HepG2 (cell line): ENCODE data around the gene PSMB10. TPM values are rescaled to one million over a fixed set of nuclear protein-coding genes. Genes with fewer than 3 reads are reported as not detected.

Source experiments
- KMT2B ChIP-seq: IDR thresholded peaks from 2 replicates; pipeline ENCODE4 v1.6.1; 2016; ENCODE audit warnings: missing genetic modification reagents, missing compliant biosample characterization
- MAFK ChIP-seq, 2 experiments: IDR thresholded peaks in 1 of 2; conservative IDR thresholded peaks in 1 of 2; 2 replicates each; pipeline ENCODE4 v1.6.1; 2011; ENCODE audit warnings: improper control_type of control experiment in 2 of 2, low read length in 2 of 2
- MXD4 ChIP-seq: IDR thresholded peaks from 2 replicates; pipeline ENCODE4 v1.6.1; 2016; ENCODE audit warnings: mild to moderate bottlenecking, missing biosample characterization, missing genetic modification reagents
- MXI1 ChIP-seq: IDR thresholded peaks from 3 replicates; pipeline ENCODE4 v1.6.1; 2012; ENCODE audit warnings: low read depth, low read length, inconsistent platforms, borderline replicate concordance
- PHF21A ChIP-seq: sonication (generic); formaldehyde crosslinking; IDR thresholded peaks from 2 replicates; pipeline ENCODE4 v1.5.0; 2020; ENCODE audit warnings: mild to moderate bottlenecking, missing genetic modification reagents
- POLR2A ChIP-seq, 2 experiments: IDR thresholded peaks; 2 replicates each; pipeline ENCODE4 v1.6.1; 2011; ENCODE audit warnings: low read depth in 2 of 2, low read length in 2 of 2, mild to moderate bottlenecking in 1 of 2, moderate library complexity in 1 of 2; ENCODE audit not compliant: insufficient read depth in 1 of 2
- SOX6 ChIP-seq, 2 experiments: fragments of 450-650 bp in 1 of 2; sonication (generic) in 1 of 2; formaldehyde crosslinking in 1 of 2; IDR thresholded peaks; 2 replicates each; pipeline versions ENCODE4 v1.4.0 to v1.6.1; 2017 to 2020; ENCODE audit warnings: antibody characterized with exemption in 1 of 2, mild to moderate bottlenecking in 1 of 2, missing genetic modification reagents in 1 of 2
- SP2 ChIP-seq: sonication (generic); formaldehyde crosslinking; IDR thresholded peaks from 2 replicates; pipeline ENCODE4 v1.5.1; 2020; ENCODE audit warnings: mild to moderate bottlenecking, missing genetic modification reagents
- THAP11 ChIP-seq: IDR thresholded peaks from 2 replicates; pipeline ENCODE4 v1.6.1; 2016; ENCODE audit warnings: missing biosample characterization, missing genetic modification reagents
- ZBTB1 ChIP-seq: sonication (generic); formaldehyde crosslinking; IDR thresholded peaks from 2 replicates; pipeline ENCODE4 v1.4.0; 2020; ENCODE audit warnings: missing genetic modification reagents, borderline replicate concordance
- ZC3H4 ChIP-seq: sonication (generic); formaldehyde crosslinking; IDR thresholded peaks from 2 replicates; pipeline ENCODE4 v1.4.0; 2020; ENCODE audit warnings: missing genetic modification reagents, borderline replicate concordance
- ZFP41 ChIP-seq: sonication (generic); formaldehyde crosslinking; IDR thresholded peaks from 2 replicates; pipeline ENCODE4 v1.4.0; 2020; ENCODE audit warnings: mild to moderate bottlenecking, missing genetic modification reagents, borderline replicate concordance
- ZKSCAN5 ChIP-seq: sonication (generic); formaldehyde crosslinking; IDR thresholded peaks from 2 replicates; pipeline ENCODE4 v1.5.1; 2020; ENCODE audit warnings: mild to moderate bottlenecking, missing genetic modification reagents
- ZNF251 ChIP-seq: sonication (generic); formaldehyde crosslinking; IDR thresholded peaks from 2 replicates; pipeline ENCODE4 v1.9.0; 2021; ENCODE audit warnings: mild to moderate bottlenecking, missing genetic modification reagents
- ZSCAN21 ChIP-seq: sonication (generic); formaldehyde crosslinking; IDR thresholded peaks from 2 replicates; pipeline ENCODE4 v1.8.0; 2022; ENCODE audit warnings: mild to moderate bottlenecking, missing genetic modification reagents, moderate library complexity, borderline replicate concordance
- polyA plus RNA-seq, 8 experiments: library from polyadenylated mRNA; depleted of rRNA in 3 of 8; stranded (reverse) in 7 of 8; unstranded in 1 of 8; fragments of >200 nt; fragmentation: Illumina TruSeq in 4 of 8; extraction: Trizol in 4 of 8; gene quantifications; 2 replicates each; pipeline versions ENCODE4 v1.2.1 to v1.2.3, GENCODE V29; 2011 to 2016; ENCODE audit warnings: low read depth in 4 of 8, missing spikeins in 1 of 8, mixed read lengths in 1 of 8; ENCODE audit not compliant: insufficient read depth in 1 of 8
- total RNA-seq, 5 experiments: library from RNA; depleted of rRNA; stranded (reverse); fragments of >200 nt; fragmentation: Illumina TruSeq; extraction: Trizol; gene quantifications; 2 replicates each; pipeline ENCODE4 v1.2.3, GENCODE V29; 2016; ENCODE audit warnings: low read depth in 1 of 5
- TF ChIP-seq, protein P1 (sequence below): sonication (generic); formaldehyde crosslinking; IDR thresholded peaks from 2 replicates; pipeline ENCODE4 v1.4.0; 2020; ENCODE audit warnings: mild to moderate bottlenecking, missing genetic modification reagents
- TF ChIP-seq, protein P2 (sequence below): sonication (generic); formaldehyde crosslinking; IDR thresholded peaks from 2 replicates; pipeline ENCODE4 v1.4.0; 2020; ENCODE audit warnings: missing genetic modification reagents, mild to moderate bottlenecking, borderline replicate concordance
- TF ChIP-seq, protein P3 (sequence below): sonication (generic); formaldehyde crosslinking; IDR thresholded peaks from 2 replicates; pipeline ENCODE4 v1.8.0; 2022; ENCODE audit warnings: missing genetic modification reagents, mild to moderate bottlenecking, moderate library complexity, borderline replicate concordance

The PSMB10 gene
- total and polyA plus RNA-seq, 2 of the 13 experiments (the other 11 are each of a cell fraction or from before 2014, with no cell fraction given) = 12.7 to 65.9 TPM

DNA sequence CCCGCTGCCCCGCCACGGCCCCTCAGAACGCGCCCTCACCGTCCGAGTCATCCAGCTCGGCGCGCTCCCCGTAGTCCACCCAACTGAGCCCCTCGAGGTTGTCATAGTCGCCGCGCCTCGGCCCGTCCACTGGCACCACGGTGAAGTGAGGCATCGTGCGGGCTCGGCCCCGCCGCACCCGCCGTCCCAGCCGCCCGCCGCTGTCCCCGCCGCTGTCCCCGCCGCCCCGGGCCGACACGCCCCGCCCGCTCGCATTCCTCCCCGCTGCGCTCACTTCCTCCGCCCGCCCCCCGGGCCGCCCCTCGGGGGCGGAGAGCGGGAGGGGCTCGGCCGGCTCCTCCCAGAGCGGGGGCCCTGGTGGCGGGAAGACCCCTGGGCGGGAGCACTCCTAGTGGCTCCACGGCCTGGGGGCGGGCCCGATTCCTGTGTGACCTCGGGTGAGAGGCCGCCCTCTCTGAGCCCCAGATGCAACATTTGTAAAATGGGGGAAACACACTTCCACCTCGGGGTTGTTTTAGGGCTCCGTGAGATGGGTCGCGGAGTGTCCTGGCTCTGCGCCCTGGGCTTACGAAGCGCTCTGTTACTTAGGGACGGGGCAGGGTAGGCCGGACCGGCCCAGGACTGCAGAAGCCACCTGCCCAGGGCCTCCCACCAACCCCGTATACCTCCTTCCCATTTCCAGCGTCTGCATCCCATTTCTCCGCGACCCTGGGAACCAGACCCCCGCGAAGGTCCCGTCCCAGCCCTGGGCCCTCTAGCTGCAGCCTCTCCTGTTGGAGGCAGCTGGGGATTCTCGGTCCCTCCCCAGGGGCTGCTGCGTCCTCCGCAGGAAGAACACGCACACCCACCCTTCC lies 32.0 kb upstream of the PSMB10 start, which contains the start of gene SLC12A4 (continued):
- TF ChIP-seq, protein P1, sequence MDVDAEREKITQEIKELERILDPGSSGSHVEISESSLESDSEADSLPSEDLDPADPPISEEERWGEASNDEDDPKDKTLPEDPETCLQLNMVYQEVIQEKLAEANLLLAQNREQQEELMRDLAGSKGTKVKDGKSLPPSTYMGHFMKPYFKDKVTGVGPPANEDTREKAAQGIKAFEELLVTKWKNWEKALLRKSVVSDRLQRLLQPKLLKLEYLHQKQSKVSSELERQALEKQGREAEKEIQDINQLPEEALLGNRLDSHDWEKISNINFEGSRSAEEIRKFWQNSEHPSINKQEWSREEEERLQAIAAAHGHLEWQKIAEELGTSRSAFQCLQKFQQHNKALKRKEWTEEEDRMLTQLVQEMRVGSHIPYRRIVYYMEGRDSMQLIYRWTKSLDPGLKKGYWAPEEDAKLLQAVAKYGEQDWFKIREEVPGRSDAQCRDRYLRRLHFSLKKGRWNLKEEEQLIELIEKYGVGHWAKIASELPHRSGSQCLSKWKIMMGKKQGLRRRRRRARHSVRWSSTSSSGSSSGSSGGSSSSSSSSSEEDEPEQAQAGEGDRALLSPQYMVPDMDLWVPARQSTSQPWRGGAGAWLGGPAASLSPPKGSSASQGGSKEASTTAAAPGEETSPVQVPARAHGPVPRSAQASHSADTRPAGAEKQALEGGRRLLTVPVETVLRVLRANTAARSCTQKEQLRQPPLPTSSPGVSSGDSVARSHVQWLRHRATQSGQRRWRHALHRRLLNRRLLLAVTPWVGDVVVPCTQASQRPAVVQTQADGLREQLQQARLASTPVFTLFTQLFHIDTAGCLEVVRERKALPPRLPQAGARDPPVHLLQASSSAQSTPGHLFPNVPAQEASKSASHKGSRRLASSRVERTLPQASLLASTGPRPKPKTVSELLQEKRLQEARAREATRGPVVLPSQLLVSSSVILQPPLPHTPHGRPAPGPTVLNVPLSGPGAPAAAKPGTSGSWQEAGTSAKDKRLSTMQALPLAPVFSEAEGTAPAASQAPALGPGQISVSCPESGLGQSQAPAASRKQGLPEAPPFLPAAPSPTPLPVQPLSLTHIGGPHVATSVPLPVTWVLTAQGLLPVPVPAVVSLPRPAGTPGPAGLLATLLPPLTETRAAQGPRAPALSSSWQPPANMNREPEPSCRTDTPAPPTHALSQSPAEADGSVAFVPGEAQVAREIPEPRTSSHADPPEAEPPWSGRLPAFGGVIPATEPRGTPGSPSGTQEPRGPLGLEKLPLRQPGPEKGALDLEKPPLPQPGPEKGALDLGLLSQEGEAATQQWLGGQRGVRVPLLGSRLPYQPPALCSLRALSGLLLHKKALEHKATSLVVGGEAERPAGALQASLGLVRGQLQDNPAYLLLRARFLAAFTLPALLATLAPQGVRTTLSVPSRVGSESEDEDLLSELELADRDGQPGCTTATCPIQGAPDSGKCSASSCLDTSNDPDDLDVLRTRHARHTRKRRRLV = peak; percentile 81
- peak; percentile 33; the same call in 1 of the 2 replicates for TF ChIP-seq KMT2B (CRISPR knock-in tag)
- TF ChIP-seq ZFP41 (CRISPR knock-in tag) = peak; percentile 58
- peak; percentile 75; the same call in 2 of the 3 replicates for TF ChIP-seq MXI1
- TF ChIP-seq ZNF251 (CRISPR knock-in tag) = no peak
- 0 out of 2 replicates have a peak, but pooled peaks have one; percentile 60 for TF ChIP-seq MXD4
- no peak; the same call in none of the 2 replicates for TF ChIP-seq SP2
- no peak for TF ChIP-seq ZKSCAN5 (CRISPR knock-in tag)
- no peak for TF ChIP-seq MAFK (conservative IDR thresholded peaks at IDR 0.05 in 1 of 2, IDR thresholded peaks at IDR 0.05 in 1 of 2; ENCODE audit: low read length in 2 of 2)
- no peak for TF ChIP-seq ZBTB1 (CRISPR knock-in tag)
- TF ChIP-seq, protein P2, sequence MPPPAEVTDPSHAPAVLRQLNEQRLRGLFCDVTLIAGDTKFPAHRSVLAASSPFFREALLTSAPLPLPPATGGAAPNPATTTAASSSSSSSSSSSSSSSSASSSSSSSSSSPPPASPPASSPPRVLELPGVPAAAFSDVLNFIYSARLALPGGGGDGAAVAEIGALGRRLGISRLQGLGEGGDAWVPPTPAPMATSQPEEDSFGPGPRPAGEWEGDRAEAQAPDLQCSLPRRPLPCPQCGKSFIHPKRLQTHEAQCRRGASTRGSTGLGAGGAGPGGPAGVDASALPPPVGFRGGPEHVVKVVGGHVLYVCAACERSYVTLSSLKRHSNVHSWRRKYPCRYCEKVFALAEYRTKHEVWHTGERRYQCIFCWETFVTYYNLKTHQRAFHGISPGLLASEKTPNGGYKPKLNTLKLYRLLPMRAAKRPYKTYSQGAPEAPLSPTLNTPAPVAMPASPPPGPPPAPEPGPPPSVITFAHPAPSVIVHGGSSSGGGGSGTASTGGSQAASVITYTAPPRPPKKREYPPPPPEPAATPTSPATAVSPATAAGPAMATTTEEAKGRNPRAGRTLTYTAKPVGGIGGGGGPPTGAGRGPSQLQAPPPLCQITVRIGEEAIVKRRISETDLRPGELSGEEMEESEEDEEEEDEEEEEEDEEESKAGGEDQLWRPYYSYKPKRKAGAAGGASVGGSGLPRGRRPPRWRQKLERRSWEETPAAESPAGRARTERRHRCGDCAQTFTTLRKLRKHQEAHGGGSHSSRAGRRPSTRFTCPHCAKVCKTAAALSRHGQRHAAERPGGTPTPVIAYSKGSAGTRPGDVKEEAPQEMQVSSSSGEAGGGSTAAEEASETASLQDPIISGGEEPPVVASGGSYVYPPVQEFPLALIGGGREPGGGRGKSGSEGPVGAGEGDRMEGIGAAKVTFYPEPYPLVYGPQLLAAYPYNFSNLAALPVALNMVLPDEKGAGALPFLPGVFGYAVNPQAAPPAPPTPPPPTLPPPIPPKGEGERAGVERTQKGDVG (CRISPR knock-in tag) = 0 out of 2 replicates have a peak, but pooled peaks have one; percentile 29
- TF ChIP-seq POLR2A (IDR thresholded peaks at IDR 0.05; ENCODE audit: insufficient read depth in 1 of 2, low read depth in 2 of 2, low read length in 2 of 2) = peak; percentile 66 to 81
- TF ChIP-seq SOX6 (IDR thresholded peaks at IDR 0.05) = no peak
- peak; percentile 30; the same call in 1 of the 2 replicates for TF ChIP-seq SOX6 (CRISPR knock-in tag; IDR thresholded peaks at IDR 0.05)
- TF ChIP-seq, protein P3, sequence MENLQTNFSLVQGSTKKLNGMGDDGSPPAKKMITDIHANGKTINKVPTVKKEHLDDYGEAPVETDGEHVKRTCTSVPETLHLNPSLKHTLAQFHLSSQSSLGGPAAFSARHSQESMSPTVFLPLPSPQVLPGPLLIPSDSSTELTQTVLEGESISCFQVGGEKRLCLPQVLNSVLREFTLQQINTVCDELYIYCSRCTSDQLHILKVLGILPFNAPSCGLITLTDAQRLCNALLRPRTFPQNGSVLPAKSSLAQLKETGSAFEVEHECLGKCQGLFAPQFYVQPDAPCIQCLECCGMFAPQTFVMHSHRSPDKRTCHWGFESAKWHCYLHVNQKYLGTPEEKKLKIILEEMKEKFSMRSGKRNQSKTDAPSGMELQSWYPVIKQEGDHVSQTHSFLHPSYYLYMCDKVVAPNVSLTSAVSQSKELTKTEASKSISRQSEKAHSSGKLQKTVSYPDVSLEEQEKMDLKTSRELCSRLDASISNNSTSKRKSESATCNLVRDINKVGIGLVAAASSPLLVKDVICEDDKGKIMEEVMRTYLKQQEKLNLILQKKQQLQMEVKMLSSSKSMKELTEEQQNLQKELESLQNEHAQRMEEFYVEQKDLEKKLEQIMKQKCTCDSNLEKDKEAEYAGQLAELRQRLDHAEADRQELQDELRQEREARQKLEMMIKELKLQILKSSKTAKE (CRISPR knock-in tag) = no peak; the same call in 1 of the 2 replicates
- TF ChIP-seq ZC3H4 (CRISPR knock-in tag) = no peak
- peak; percentile 64 for TF ChIP-seq PHF21A (CRISPR knock-in tag)
- TF ChIP-seq THAP11 = peak; percentile 78
- TF ChIP-seq ZSCAN21 = no peak
